Activated B cell treated with CpG ODN at 0.5 μM for 24 hours (primary cell): ENCODE data around the gene BLCAP. TPM values are rescaled to one million over a fixed set of nuclear protein-coding genes. Genes with fewer than 3 reads are reported as not detected.
"Not testable (repeated sequence)": the region's sequence is repeated elsewhere in the genome, so short reads cannot be mapped to it uniquely, and the experiment has no call there.

ENCODE experiments used
- ATAC-seq: fragments of 200-7000 bp; cut with Tn5 transposase; one replicate; pipeline ENCODE4 v1.10.0; 2021; ENCODE audit warnings: low read depth, mild to moderate bottlenecking, moderate library complexity
- CTCF ChIA-PET: fragments of 350-600 bp; sonication (Branson Sonifier 250); formaldehyde crosslinking; loops from one replicate; lab custom pipeline; 2021; ENCODE audit warnings: antibody characterized with exemption; lab: Charles Lee
- POLR2A ChIA-PET: fragments of 350-600 bp; sonication (Branson Sonifier 250); formaldehyde crosslinking; loops from one replicate; lab custom pipeline; 2021; ENCODE audit warnings: antibody characterized with exemption; lab: Charles Lee
- DNase-seq: peaks from one replicate; pipeline ENCODE4 v3.0.0; 2022
- H3K27ac Mint-ChIP-seq: one replicate; pipeline ENCODE4 v1.8.0; 2020; ENCODE audit warnings: mixed read lengths
- H3K27me3 Mint-ChIP-seq: one replicate; pipeline ENCODE4 v1.8.0; 2021; ENCODE audit warnings: mixed read lengths
- H3K36me3 Mint-ChIP-seq: one replicate; pipeline ENCODE4 v1.8.0; 2021; ENCODE audit warnings: low read depth, mixed read lengths
- H3K4me1 Mint-ChIP-seq: one replicate; pipeline ENCODE4 v1.8.0; 2021; ENCODE audit warnings: mixed read lengths
- H3K4me3 Mint-ChIP-seq: one replicate; pipeline ENCODE4 v1.8.0; 2020; ENCODE audit warnings: mild to moderate bottlenecking, mixed read lengths
- H3K9me3 Mint-ChIP-seq: one replicate; pipeline ENCODE4 v1.8.0; 2020; ENCODE audit warnings: mixed read lengths
- CTCF ChIP-seq: fragments of 200-600 bp; IDR thresholded peaks from one replicate; pipeline ENCODE4 v1.8.0; 2022; ENCODE audit warnings: antibody characterized with exemption, mild to moderate bottlenecking
- intact Hi-C: fragments of 100-400 bp; cut with micrococcal nuclease; formaldehyde crosslinking; loops from one replicate; pipeline ENCODE4 v1.15.1; 2024
- total RNA-seq: library from RNA; stranded (reverse); gene quantifications from 2 replicates; pipeline ENCODE4 v1.2.3, GENCODE V29; 2022

BLCAP gene
- total RNA-seq, 1 donor from 2014 or later: 78.0 TPM

DNA sequence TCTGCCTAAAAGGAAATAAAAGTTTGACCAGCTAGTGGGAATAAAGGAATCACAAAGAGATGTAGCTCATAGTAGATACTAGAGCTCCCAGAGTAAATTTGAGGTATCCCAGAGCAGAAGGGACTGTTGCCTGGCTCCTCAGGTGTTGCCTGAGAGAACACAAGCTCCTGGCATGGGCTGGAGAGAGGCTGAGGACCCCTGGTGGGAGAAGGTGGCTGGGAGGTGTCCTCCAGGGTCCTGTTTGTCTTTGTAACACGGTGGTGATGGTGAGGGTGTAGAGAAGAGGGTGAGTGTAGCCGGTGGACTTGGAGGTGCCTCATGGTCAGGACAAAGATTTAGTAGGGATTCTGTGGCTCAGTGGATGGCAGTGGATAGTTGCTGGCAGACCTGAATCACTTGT, 34.7 kb downstream of the BLCAP start:
- Mint-ChIP-seq H3K9me3 (no peaks in the 10 kb centered on the region), H3K27me3 (peaks cover 8% of the 10 kb centered on the region), H3K4me1 (peaks cover 13% of the 10 kb centered on the region), H3K27ac (no peak overlapping the region), H3K36me3 (peaks cover 29% of the 10 kb centered on the region), H3K4me3 (no peak overlapping the region)
- ChIA-PET CTCF (no interaction called here), POLR2A (no interaction called here)
- TF ChIP-seq CTCF: no peak
- no peak for DNase-seq
- intact Hi-C loops: no loop called here
- ATAC-seq: no peak

GRCh38 chr20:37492096-37492625, 35.5 kb downstream of the BLCAP start:
- peaks cover 20% of the 10 kb centered on the region for H3K4me1 Mint-ChIP-seq
- intact Hi-C loops: no loop called here
- no peaks in the 10 kb centered on the region for H3K9me3 Mint-ChIP-seq
- no peak overlapping the region for H3K4me3 Mint-ChIP-seq
- H3K36me3 Mint-ChIP-seq: peaks cover 29% of the 10 kb centered on the region
- DNase-seq (no peak), ATAC-seq (no peak)
- CTCF ChIA-PET: no interaction called here
- no peak for TF ChIP-seq CTCF
- H3K27ac Mint-ChIP-seq: no peak overlapping the region
- peaks cover 8% of the 10 kb centered on the region for H3K27me3 Mint-ChIP-seq
- POLR2A ChIA-PET: no interaction called here

DNA sequence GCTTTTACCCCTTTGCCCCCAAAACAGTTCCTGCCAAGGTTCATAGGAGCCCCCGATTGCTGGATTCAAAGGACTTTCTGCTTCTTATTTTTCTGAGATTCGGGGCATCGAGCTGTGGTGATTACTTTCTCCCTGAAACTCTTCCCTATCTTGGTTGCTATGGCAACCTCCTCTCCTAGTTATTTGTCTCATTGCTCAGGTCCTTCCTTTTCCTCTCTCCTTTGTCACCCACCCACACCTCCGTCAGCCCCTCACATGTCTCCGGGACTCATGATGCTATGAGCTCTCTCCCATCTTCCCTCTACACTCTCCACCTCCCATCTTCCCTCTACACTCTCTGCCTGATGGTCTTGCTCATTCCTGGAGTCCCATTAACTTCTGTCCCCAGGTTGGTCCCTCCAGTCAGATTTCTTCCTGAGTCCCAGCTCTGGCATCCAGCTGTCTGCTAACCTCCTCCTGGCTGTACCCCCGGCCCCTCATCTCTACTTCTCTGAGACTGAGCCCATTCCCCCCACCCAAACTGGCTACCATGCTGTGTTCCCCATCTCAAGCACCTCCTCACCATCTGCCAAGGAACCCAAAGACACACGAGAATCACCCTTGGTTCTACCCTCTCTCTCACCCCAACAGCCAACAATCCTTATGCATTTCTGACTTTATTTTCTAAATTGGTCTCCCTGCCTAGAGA, 36.9 kb downstream of the BLCAP start:
- Mint-ChIP-seq H3K36me3 (peaks cover 27% of the 10 kb centered on the region), H3K4me3 (no peak overlapping the region), H3K4me1 (peaks cover 24% of the 10 kb centered on the region), H3K9me3 (no peaks in the 10 kb centered on the region), H3K27ac (no peak overlapping the region), H3K27me3 (peaks cover 8% of the 10 kb centered on the region)
- ATAC-seq (no peak), DNase-seq (no peak)
- ChIA-PET CTCF (no interaction called here), POLR2A (no interaction called here)
- intact Hi-C loops: no loop called here
- TF ChIP-seq CTCF: no peak

DNA sequence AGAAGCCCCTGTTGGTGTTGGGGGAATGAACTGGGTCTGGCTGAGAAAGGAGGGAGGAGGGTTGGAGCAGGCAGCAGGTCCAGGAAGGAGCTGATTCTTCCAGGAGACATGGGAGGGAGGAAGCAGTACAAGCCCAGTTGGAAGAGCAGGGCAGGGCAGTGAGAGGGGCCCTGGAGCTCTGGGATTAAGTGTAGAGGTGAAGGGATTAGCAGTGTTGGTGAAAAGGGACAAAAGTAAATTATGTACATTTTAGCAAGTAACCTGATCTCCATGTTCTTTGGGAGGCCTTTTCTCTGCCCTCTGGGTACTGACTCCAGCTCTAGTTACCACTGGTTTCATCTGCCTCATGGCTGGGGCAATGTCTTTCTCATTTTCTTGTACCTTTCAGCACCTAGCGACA, 41.5 kb downstream of the BLCAP start:
- ATAC-seq, DNase-seq, intact Hi-C loops, H3K36me3 Mint-ChIP-seq, H3K27ac Mint-ChIP-seq, CTCF ChIA-PET, H3K4me3 Mint-ChIP-seq, POLR2A ChIA-PET, H3K9me3 Mint-ChIP-seq, H3K27me3 Mint-ChIP-seq: not testable (repeated sequence)
- H3K4me1 Mint-ChIP-seq: peaks cover 16% of the 10 kb centered on the region

GRCh38 chr20:37484331-37484730, 43.3 kb downstream of the BLCAP start:
- Mint-ChIP-seq H3K36me3 (no peaks in the 10 kb centered on the region), H3K4me3 (no peak overlapping the region), H3K4me1 (peaks cover 16% of the 10 kb centered on the region), H3K9me3 (peaks cover 2% of the 10 kb centered on the region), H3K27me3 (peaks cover 10% of the 10 kb centered on the region), H3K27ac (no peak overlapping the region)
- ATAC-seq: no peak
- no peak for TF ChIP-seq CTCF
- intact Hi-C loops: no loop called here
- ChIA-PET CTCF (no interaction called here), POLR2A (no interaction called here)
- no peak for DNase-seq
